ENCODE measurements around the gene CYREN.

CYREN gene

DNA sequence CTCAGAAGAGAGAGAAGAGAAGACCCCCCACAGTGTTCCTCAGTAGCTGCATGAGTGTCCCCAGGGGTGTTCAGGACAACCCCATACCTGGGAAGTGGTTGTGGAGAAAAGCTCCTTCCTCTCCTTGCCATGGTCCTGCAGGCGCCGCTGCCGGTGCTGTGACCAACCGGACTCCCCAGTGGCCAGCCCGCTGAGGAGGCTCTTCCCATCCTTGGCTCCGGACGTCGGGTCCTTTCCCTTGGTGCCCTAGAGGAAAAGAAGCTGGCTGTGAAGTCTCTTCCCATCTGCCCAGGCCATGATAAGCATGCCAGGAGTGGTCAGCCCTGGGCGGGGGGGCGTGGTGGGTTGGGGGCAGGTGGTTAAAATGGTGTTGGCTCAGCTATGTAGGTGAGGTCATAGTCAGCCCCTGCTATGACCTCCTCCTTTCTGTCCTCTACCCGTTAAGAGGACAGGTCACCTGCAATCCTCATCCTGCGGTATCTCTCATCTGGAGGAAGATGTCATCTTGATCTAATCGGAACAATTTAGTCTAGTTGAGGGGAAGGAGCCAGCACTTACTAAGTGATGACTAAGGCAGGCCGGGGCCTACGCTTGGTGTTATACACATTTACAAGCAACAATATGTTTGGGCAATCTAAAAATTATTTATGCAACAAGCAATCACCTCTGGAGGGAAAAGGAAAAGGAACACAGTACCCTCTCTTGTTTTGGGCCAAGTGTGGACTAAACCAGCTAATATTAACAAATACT, 27.6 kb upstream of the CYREN start:
- no peak for DNase-seq (ENCODE audit: low read depth in 2 of 2, low spot score in 1 of 2)

DNA sequence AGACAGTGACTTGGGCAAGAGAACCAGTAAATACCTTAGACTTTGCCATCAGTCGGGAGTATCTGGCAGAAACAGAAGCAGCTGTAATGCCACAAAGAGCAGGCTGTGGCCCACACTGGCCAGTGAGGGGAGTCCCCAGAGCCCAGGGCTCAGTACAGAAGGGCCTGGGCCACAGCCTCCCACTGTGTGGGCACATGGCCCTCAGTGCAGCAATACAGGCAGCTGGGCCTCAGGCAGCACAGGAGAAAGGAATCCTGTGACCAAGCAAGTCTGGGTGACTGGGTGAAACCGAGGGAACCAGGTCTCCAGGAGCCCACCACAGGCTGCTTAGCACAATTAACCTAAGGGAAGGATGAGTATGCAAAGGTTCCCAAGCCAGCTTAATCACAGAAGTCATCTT, 26.8 kb upstream of the CYREN start:
- DNase-seq (ENCODE audit: low read depth in 2 of 2, low spot score in 1 of 2), result no peak

DNA sequence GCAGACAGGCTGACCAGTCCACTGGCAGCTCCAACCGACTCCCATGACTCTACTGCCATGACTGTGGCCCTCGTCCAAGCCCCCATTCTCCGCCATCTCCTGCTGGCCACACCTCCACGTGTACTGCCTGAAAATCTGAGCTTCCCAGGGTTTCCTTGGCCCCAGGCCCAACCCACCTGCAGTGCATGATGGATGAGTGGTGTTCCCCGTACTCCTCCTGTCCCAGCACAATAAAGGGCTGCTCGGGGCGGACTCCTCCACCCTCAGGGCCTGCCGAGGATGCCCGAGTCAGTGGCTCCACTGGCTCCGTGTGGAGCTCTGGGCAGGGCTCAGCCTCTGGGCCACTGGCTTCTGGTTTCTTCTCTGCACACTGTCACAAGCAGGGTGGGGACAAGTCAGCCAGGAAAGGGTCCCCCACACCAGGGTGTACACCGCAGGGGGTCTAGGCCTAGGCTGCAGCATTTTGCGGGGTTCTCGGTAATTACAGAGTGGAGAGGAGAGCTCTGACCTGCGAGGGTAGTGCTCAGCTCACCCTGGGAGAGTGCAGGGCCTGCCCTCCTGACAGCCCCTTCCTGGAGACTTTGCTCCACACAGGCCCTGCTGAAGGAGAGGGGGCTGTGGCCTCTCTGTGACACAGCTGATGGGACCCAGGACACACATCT, 25.6 kb upstream of the CYREN start:
- no peak for DNase-seq (ENCODE audit: low read depth in 2 of 2, low spot score in 1 of 2)

DNA sequence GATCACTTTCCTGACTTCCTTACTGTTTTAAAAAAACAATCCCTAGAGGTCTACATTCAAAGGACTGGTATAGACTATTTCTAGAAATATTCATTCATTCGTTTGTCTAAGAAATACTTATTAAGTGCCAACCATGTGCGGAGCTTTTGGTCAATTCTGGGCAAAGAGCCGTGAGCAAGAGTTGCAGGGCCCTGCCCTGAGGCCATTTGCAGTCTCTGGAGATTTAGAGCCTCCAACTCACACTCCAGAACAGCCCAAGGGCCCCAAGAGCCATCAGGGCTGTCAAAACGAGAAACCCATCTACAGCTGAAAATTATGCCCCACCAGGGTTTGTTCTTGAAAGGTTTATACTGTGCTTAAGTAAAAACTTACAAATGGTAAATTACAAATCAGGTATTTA, 24.6 kb upstream of the CYREN start:
- DNase-seq (ENCODE audit: low read depth in 2 of 2, low spot score in 1 of 2), result no peak

DNA sequence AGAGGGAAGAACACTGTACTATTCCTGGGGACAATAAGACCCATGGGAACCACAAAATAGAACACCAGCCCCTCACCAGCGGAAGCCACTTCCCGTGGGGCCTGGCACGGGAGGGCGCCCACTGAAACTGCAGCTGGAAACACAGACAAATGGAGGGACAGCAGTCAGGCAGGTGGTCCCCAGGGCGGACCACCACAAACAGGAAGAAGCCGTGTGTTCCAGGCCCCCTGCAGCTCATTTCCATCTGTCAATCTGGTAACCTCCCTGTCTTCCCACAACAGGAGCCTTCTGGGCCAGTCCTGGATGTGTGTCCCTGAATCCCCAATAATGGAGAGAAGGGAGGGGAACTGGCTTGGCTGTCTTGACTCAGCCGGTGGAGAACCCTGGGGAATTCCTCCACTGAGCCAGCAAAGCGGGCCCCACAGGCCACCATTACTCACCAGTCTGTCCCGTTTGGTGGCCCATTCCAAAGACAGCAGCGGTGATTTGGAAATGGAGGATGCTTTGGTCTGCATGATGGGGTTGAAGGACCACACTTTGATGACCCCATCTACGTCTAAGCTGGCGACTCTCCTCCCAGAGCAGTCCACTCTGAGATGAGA, 24.1 kb upstream of the CYREN start:
- DNase-seq (ENCODE audit: low read depth in 2 of 2, low spot score in 1 of 2), result no peak

DNA sequence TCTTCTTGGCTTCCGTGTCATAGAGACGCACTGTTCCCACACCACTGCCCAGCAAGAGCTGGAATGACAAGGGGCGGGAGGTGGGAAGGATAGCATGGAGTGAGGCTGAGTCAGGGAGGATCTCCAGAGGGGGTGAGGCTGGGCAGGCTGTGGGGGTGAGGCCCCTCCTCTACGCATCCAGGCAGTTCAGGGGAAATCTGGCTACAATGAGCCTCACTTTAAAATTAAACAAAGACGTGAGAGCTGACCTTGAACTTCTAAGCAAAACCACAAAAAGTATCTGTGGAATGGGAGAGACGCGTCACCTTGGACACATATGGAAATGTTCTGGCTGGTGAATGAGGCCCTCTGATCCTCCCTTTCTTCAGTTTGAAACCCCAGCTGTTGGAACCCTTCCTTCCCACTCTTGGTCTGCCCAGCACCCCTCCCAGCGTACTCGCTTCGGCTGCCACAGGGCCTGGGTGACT, 23.1 kb upstream of the CYREN start:
- no peak for DNase-seq (ENCODE audit: low read depth in 2 of 2, low spot score in 1 of 2)

DNA sequence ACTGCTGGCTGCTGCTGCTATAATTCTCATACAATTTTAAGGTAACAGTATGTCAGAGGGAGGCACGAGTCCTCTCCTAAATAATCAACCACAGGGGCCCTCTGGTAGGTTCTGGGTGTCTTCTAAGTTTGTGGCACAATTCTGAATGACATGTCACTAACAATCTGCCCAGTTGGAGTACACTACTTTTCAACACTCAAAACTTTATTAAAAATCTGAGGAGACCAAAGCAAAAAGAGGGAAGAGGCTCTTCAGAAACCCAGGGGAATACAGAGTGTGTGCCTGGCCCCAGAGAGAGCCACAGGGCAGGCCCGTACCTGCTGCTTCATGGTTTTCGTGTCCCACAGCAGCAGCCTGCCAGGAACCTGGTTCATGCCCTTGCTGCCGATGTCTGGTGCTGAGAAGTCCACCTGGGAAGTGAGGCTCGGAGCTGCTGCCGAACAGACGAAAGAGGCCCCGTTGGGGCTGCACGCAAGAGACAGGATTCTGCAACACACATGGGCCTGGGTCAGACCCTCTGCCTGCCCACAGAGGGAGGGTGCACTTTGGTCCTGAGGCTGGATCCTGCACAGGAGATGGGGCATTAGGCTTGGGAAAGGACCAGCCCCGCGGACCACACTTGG, 22.5 kb upstream of the CYREN start:
- DNase-seq (ENCODE audit: low read depth in 2 of 2, low spot score in 1 of 2), result no peak

DNA sequence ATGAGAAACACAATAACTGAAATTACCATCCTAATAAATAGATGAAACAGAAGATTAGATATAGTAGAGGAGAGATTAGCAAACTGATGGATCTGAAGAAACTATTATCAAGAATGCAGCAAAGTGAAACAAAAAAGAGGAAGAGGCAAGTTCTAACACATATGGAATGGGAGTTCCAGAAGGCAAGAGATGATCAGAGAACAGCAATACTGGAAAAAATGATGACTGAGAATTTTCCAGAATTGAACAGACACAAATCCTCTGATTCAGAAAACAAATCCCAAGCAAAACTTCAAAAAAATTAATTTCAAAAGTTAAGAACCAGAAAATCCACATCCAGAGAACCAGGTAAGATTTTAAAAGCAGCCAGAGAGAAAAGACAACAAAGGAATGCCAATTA, 20.2 kb upstream of the CYREN start:
- DNase-seq (ENCODE audit: low read depth in 2 of 2, low spot score in 1 of 2), result no peak

DNA sequence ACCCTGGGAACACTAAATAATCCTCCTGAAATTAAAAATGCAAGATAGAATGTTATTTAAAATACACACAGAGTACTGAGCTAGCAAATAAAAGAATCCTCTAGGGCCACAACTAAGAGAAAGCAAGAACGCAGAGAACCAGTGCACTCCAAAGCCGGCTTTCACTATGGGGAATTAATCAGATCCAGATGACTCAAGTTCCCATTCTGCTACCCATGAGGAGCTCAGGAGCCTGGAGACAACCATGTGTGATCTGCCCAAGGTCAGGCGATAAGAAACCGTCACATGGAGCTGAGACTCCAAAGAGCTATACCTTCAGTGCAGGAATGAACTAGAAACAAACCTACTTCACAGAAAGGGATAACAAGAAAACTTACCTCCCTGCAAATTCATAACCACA, 19.5 kb upstream of the CYREN start:
- no peak for DNase-seq (ENCODE audit: low read depth in 2 of 2, low spot score in 1 of 2)

DNA sequence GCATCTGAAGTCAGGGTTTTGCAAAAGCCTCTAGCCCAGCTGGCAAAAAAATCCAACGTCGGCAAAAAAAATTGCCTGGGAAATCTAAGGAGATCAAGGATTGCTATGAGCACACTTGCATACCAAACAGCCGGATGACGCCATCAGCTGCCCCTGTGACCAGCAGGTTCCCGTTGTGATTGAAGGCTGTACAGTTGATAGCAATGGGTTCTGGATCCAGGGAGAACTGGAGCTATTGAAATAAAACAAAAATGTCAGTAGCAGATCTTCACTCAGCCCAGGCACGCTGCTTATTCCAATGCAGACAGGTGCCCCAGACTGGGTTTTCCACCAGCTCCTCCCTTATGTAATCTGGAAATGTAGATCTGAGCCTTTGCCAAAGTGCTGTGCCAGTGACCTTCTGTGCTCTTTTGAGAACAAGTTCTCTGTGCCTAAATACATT, 18.7 kb upstream of the CYREN start:
- no peak for DNase-seq (ENCODE audit: low read depth in 2 of 2, low spot score in 1 of 2)

DNA sequence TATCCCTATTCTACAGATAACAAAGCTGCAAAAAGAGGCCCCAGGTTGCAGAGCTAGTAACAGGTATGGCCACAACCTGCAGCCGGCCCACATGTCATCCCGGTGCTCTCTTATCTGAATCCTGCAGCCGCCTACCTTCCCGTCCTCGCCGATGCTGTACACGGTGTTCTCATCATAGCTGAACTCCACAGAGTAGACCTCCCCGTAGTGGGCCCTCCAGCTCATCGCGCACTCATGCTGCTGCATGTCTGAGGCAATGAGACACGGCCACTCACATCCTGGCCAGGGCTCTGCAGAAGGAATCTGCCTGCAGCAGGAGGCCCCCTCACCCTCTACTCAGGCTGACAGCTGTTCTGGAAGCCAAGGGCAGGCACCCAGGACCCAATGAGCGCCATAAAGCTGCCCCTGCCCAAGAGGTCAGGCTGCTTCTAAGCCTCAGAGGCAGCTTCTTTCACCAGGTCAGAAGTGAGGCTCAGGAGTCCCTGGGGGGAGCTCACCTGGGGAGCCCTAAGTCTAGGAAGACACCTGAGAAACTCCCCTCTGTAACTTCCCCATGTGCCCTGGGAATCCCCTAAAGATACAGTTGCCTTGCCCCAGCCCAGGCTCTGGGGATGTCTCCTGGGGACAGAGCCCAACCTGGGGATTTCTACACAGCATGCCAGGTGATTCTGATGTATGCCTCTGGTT, 17.9 kb upstream of the CYREN start:
- DNase-seq (ENCODE audit: low read depth in 2 of 2, low spot score in 1 of 2), result no peak

DNA sequence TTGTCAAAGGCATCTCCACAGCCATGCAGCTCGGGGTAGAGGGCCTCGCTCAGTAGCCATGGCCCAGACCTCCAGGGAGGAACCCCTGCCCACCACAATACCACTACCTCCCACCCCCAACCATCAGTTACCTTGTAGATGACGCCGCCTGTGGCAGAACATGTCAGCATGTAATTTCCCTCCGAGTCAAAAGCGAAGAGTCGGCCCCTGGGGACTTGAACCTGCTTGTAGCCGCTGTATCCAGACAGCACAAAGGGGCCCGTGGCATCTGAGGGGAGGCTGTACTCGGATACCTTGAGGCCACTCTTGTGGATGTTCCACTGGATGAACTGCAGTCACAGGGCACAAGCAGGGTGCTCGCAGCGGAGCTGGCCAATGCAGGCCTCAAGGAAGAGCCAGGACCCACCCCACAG, 16.3 kb upstream of the CYREN start:
- DNase-seq (ENCODE audit: low read depth in 2 of 2, low spot score in 1 of 2), result no peak

DNA sequence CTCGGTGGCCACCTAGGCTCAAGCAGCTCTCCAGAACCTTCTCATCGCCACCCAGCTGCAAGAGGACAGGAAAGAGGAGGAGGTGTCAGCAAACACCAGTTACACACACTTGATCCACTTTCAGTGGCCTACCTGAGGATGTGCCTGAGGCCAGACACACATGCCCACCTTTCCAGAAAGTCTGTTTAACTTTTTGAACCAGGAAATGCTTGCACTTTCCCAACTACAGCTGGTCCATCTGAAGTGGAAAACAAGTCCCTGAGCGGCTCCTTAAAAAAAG, 15.7 kb upstream of the CYREN start:
- DNase-seq (ENCODE audit: low read depth in 2 of 2, low spot score in 1 of 2), result no peak

DNA sequence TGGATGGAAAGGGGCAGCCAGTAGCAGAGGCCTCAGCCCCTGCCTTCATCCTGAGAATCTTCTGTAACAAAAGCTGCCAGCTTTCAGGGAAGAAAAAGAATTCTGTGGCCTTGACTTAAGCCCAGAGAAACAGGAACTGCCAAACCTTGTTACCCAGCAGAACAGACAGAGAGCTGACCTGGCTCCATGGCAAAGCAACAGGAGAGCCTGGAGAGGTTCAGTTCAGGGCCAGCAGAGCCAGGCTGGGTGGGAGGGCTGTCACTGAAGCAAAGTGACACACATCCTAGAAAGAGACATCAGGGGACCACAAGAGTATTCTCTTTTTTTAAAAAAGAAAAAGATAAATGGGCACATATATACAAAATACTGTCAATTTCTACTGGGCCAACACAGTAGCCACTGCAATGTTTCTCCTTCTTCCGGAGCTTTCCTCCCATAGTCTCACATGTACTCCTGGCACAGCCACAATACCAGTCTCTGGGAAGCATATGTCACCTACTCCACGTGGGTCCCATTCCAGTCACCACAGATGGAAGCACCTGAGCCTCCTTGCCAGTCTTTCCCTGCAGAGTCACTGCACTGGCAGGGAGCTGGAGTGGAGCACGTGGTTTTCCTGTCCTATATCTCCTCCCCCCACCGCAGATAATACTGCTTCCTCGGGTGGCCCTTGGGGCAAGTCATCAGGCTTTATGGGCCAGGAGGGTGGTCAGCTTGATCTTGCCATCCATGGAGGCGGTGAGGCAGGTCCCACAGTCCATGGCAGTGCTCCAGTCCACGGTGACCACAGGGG, 15.2 kb upstream of the CYREN start:
- no peak for DNase-seq (ENCODE audit: low read depth in 2 of 2, low spot score in 1 of 2)

DNA sequence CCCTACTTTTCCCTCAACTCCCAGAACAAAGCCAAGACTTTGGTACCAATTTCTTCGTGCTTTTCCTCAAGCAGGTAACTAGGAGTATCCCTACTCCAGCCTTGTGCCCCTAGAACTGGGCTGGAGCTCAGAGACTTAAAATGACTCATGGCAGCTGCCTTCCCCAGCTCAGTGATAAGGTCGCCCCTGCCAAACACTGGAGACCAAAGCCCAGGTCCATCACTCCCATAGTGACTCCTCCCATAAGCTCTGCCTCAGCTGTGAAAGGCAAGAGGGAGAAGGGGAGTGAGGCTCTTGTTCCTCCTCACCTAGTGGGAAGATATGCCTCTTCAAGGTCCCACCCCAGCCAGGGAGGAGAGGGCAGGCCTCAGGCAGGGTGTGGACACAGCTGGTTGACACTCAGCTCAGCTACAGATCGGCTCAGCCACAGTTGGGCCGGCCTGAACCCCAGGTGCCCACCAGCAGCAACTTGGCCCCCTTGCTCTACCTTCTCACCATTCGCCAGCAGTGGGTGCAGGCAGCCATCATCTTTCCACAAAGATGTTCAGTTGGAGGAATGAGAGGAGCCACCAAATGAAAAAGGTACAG, 13.8 kb upstream of the CYREN start:
- no peak for DNase-seq (ENCODE audit: low read depth in 2 of 2, low spot score in 1 of 2)

DNA sequence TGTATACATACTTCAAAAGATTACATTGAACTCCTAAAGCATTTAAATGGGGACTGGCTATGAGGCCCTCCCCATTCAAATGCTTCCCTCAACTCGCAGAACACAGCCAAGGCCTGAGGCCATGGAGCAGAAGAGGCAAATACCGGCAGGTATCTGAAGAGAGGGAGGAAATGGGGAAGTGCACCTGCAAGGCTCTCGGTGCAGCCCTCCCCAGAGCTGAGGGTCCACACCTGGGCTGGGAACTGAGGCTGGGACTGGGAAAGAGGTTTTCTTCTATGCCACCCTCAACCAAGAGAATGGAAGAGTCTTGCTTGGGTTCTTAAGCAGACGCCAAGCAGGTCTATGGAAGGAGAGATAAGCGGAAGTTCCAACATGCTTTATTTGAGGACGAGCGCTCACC, 13.0 kb upstream of the CYREN start:
- no peak for DNase-seq (ENCODE audit: low read depth in 2 of 2, low spot score in 1 of 2)

DNA sequence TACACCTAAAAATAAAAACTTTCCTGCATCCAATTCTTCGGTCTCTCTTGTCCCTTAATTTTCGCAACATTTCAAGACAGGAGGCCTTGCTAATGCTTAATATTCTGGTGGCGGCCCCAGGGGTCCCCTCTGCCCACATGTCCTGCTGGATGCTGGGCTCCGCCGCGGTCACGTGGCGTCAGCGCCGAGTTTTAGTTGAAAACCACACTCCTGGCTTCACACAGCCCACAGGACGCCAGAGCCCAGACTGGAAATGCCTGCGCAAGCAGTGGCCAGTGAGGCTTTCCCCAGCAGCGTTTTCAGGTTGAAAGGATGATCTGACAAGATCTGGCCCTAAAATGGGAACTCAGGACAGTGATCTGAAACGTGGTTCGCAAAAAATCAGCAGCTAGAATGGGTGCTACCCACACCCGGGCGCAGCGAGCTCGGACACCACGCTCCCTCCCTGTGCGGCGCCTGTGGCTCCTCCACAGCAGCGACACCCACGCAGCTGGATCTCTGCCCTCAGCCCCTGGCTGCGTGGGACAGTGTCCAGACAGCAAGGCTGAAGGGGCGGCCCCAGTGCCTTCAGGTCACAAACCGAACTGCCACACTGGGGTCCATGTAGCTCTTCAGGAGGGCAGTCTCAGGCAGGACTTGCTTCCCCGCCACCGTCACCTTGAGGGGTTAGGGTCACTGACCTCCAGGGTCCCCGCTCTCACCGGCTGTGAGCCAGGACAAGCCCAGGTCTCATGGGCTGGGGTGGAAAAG, 11.6 kb upstream of the CYREN start:
- DNase-seq (ENCODE audit: low read depth in 2 of 2, low spot score in 1 of 2), result no peak

DNA sequence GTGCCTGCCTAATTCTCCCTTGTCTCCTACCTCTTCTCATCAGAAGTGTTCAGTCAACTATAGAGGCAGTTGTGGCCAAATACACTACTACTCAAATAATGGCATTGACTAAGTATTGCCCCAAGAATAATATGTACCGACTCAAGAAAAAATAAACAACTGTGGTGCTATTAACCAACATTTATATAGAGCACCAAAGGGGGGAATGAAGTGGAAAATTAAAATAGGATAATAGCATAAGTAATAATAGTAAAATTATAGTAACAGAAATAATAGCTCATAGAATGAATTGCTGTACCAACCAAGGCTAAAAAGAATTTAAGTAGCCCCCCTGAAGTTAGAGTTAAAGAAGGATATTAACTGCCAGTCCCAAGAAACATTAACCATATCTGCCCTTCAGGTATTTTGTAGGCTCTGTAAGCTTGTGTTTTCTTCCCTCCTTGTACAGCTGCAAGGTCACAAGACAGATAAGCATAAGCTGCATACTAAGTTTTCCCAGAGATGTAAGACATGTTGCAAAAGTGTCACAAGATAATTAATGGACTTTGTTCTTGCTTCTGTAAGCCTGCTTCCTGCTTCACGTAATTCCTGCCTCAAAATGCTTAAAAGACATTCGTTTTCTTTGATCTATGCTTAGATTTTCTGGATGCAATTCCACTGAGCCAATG, 10.9 kb upstream of the CYREN start:
- DNase-seq (ENCODE audit: low read depth in 2 of 2, low spot score in 1 of 2), result no peak

DNA sequence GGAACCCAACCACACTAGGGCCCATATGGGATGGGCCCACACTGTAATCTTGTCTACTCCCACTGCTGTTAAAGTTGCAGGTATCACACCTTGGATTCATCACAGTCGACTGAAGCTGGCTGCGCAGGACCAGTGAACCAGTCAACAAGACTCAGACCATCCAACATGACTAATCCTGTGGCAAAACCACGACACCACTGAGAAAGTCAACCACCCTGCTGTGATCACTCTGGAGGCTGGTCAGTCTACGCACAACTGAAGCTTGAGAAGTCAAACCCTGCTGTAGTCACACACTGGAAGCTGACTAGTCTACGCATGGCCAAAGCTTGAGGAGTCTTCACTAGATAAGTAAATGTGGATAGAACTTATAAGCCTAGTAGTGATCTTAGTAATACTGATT, 9.6 kb upstream of the CYREN start:
- no peak for DNase-seq (ENCODE audit: low read depth in 2 of 2, low spot score in 1 of 2)
